ENCODE results near the gene KCNE4.
"Not testable (repeated sequence)": the region's sequence is repeated elsewhere in the genome, so short reads cannot be mapped to it uniquely, and the experiment has no call there.

The KCNE4 gene

GRCh38 chr2:223058952-223059716 is 7.1 kb downstream of the KCNE4 start:
- no peak for DNase-seq (ENCODE audit: low read depth in 2 of 2)

- no peak for DNase-seq (ENCODE audit: low read depth in 2 of 2)
Observed at GRCh38 chr2:223060201-223060825, 8.3 kb downstream of the KCNE4 start.

- DNase-seq (ENCODE audit: low read depth in 2 of 2), result no peak
Observed at GRCh38 chr2:223062396-223062795, 10.4 kb downstream of the KCNE4 start.

GRCh38 chr2:223065107-223065506 is 13.1 kb downstream of the KCNE4 start:
- DNase-seq (ENCODE audit: low read depth in 2 of 2), result no peak

DNA sequence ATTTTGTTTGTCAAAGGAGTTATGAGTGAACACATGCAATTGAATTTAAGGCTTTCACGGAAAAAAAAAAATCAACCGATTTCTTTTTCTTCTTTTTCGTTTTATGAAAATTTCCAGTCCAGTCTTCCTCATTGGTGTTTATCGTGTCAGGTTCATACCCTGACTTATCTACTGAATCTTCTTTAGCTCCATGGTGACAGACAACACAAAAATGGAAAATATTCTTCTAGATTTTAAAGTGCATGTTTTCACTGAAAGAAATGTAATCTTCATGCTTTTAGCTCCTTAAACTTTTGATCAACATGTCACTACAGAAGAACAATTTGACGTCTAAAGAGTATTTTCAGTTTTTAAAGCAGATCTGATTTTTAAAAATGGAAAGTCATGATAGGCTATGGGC is 14.7 kb downstream of the KCNE4 start:
- no peak for DNase-seq (ENCODE audit: low read depth in 2 of 2)

DNA sequence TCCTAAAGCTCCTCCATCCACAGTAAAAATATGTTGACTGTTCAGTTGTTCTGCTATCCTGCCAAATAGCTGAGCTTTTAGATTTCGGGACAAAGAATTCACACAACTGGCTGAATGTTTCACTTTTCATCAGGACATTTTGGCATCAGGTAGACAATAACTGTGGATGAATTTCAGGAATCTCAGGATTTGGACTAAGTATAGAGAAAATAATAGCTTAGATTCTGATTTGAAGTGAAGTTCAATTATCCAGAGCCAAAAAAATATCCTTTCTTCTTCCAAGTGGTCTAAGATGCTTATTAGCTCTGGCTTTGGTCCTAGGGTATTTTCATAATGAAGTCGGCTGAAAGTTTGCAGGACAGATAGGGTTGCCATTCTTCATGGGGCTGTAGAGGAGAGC is 16.1 kb downstream of the KCNE4 start:
- no peak for DNase-seq (ENCODE audit: low read depth in 2 of 2)

DNA sequence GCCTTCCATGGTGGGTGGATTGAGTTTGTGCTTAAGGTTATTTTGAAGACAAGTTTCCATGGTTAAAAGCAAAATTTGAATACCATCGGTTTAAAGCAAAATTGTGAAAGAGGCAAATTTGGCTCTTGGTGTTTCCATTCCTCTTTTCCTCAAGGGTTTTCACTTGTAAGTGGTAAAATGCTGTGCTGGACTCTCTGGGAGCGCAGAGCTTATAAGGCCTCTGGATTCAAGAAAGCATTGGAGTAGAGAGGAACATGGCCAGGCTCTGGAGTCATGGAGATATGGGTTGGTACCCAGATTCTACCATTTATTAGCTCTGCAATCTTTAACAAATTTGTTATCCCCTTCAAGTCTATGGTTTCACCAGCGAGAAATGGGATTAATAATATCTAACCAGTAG is 17.5 kb downstream of the KCNE4 start:
- no peak for DNase-seq (ENCODE audit: low read depth in 2 of 2)

DNA sequence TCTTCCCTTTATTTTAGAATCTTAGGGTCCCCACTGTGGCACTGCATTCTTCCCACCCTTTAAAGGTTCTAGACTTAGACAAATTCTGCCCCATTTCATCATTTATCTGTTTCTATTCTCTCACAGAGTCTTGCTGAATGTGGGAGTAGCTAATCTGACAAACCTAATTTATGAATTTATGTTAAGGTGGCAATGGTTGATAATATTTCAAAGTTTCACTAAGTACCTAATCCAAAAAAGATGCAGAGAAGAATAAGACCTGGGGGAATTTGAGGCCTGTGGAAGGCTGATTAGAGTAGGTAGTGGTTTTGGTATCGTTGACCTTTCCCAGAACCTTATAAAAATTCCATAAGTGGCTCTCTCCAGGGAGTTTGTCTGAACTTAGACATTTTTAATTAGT is 18.0 kb downstream of the KCNE4 start:
- DNase-seq (ENCODE audit: low read depth in 2 of 2), result no peak

GRCh38 chr2:223071139-223071538 is 19.1 kb downstream of the KCNE4 start:
- DNase-seq (ENCODE audit: low read depth in 2 of 2), result no peak

- DNase-seq (ENCODE audit: low read depth in 2 of 2), result no peak
Observed at GRCh38 chr2:223072826-223073225, 20.8 kb downstream of the KCNE4 start.

DNA sequence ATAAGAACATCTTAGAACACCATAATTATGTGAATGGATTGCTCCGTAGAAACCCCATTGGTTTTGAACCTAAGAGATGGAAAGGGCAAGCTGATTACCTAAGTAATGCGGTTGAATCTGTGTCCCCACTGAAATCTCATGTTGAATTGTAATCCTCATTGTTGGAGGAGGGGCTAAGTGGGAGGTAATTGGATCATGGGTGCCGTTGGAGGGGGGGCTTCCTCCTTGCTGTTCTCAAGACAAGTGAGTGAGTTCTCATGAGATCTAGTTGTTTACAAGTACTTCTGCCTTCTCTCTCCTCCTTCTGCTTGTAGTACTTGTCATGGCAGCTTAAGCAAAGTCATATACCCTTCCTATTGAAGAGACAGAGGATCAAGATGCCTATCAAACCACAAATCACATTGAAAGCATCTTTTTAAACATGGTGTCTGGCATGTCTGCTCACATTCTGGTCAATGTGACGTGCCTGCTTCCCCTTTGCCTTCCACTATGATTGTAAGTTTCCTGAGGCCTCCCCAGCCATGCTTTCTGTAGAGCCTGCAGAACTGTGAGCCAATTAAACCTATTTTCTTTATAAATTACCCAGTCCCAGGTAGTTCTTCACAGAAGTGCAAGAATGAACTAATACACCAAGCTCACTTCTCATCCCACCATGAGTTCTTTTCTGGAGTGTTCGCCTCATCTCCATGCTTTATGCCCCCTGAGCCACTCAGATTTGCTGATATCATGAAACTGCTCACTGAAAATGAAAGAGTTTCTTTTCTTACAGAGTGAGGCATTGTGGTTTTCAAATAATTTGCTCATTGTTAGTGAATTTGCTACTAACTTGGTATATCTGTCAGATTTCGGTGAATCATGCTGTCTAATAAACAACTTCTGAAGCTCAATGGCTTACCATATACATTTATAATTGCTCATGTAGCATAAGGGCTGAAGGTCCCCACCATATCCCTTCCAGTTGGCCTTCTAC is 23.6 kb downstream of the KCNE4 start:
- DNase-seq (ENCODE audit: low read depth in 2 of 2), result no peak

DNA sequence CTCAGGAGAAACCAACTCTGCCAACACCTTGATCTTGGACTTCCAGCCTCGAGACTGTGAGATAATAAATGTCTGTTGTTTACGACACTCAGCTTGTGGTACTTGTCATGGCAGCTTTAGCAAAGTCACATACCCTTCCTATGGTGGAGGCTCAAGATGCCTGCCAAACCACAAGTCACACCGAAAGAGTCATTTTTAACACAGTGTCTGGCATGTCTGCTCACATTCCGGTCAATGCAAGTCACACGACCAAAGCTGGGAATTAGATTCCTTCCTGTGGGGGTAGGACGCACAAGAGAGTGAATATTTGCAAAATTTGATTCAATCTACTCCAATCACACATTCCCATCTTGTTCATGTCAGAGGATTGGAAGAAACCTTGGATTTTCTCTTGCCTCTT is 24.6 kb downstream of the KCNE4 start:
- DNase-seq (ENCODE audit: low read depth in 2 of 2), result no peak

- DNase-seq (ENCODE audit: low read depth in 2 of 2), result no peak
Observed at GRCh38 chr2:223078482-223078881, 26.5 kb downstream of the KCNE4 start.

DNA sequence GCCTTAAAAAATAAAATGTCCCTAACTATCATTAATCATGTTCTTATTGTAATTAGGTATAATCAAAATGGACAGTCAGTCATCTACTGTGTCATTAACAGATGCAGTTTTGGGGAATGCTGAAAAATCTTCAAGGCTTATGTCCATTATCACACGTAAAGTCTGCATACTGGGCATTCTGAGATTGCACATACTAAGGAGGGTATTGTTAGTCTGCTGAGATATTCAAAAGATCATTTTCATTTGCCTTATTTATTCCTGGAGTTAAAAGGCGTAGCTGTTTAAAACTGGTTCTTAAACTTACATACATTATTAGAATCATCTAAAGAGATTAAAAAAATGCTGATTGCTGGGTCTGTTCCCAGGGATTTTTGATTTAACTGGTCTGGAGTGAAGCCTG is 27.4 kb downstream of the KCNE4 start:
- DNase-seq (ENCODE audit: low read depth in 2 of 2), result no peak

DNA sequence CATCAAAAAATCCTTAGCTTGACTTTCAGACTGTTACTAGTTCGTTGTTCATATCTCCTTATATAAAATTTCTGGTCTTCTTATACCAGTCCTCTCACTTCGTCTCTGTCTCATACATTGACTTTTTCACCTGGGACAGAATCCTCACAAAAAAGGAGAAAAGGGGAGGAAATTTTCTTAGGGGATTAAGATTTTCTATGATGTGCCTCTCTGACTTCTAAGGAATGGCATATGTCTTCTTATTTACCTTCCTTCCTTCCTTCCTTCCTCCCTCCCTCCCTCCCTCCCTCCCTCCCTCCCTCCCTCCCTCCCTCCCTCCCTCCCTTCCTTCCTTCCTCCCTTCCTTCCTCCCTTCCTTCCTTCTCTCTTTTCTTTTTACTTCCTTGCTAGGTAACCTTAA is 27.9 kb downstream of the KCNE4 start:
- no peak for DNase-seq (ENCODE audit: low read depth in 2 of 2)

DNA sequence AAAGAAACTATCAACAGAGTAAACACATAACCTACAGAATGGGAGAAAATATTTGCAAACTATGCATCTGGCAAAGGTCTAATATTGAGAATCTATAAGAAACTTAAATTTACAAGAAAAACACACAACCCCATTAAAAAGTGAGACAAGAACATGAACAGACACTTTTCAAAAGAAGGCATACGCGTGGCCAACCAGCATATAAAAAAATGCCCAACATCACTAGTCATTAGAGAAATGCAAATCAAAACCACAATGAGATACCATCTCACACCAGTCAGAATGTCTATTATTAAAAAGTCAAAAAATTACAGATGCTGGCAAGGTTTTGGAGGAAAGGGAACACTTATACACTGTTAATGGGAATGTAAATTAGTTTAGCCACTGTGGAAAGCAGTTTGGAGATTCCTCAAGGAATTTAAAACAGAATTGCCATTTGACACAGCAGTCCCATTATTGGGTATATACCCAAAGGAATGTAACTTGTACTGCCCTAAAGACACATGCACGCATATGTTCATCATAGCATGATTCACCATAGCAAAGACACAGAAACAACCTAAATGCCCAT is 28.9 kb downstream of the KCNE4 start:
- not testable (repeated sequence) for DNase-seq (ENCODE audit: low read depth in 2 of 2)

DNA sequence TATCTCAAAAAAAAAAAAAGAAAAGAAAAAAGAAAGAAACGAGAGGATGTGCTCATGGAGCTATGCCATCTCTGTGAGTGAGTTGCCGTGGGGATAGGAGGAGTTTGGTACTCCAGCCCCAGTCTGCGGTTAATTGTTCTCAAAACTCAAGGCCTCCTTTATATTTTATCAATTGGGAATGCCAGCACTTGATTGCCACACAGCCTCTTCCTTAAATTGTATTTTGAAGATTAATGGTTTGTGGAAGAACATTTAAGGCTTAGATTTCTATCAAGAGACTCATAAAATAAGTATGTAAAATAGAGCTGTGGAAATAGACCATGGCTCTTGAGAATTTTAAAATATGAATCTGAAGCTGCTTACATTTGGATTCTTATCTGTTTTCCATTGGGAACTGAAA is 29.8 kb downstream of the KCNE4 start:
- DNase-seq (ENCODE audit: low read depth in 2 of 2), result no peak

GRCh38 chr2:223082706-223083105 is 30.7 kb downstream of the KCNE4 start:
- no peak for DNase-seq (ENCODE audit: low read depth in 2 of 2)

DNA sequence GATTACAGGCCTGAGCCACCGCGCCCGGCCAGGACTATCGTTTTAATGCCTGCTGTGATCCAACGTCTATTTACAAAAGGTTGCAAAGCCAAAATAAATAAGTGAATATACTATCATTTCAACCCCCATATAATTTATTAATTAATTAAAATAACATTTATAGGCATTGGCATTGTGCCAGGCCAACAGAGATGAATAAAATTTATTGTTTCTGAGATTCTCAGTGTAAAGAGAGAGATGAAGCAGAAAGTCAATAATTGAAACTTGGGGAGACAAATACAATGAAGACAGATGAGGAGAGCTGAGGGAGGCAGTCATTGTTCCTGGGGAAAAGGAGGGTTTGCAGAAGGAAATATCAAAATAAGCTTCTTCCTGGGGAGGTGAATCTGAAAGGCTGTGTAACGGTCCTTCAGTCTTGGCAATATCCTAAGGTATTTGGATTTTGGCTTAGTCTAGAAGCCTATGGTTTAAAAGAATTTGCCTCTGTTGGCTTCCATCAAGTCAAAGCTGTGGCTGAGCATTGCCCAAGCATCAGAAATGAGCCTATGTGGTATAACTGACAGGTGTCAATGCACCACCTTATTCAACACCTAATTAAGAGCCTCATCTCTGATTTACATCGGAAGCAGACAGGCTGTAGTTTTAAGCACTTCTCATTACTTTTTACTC is 31.5 kb downstream of the KCNE4 start:
- DNase-seq (ENCODE audit: low read depth in 2 of 2), result no peak

DNA sequence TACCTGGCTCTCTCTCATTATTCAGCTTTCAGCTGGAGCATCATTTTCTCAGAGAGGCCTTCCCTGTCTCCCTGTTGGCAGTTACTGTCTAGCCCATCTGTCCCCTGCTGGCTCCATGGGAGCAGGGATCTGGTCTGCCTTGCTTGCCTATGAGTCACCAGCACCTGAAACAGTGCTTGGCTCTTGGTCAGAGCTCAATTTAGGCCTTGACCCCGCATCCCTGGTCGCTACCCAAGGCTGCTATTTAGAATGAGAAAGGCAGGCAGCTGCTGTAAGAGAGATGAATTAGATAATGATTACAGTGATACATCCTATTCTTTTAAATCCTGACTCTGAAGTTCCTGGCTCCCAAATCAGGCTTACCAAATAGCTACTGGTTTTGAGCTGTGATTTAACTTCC is 32.9 kb downstream of the KCNE4 start:
- DNase-seq (ENCODE audit: low read depth in 2 of 2), result no peak

- no peak for DNase-seq (ENCODE audit: low read depth in 2 of 2)
Observed at GRCh38 chr2:223086370-223086981, 34.5 kb downstream of the KCNE4 start.
